ENCODE data around the gene PPP2R3A. TPM values are rescaled to one million over a fixed set of nuclear protein-coding genes. Genes with fewer than 3 reads are reported as not detected.

PPP2R3A gene
- total RNA-seq, 1 donor from 2014 or later, result 10.5 TPM

GRCh38 chr3:135964160-135964955 lies 1.2 kb upstream of the PPP2R3A start:
- peak overlapping the region in 1 of 2 donors; percentile 76 for H3K4me3 ChIP-seq
- intact Hi-C loops (cut with DNase I), result loop anchor here (2.0 to 10.0 kb wide), 3 partner anchors 232 to 1480 kb away; partner anchors contain the start of genes ANAPC13, CEP63, MSL2 and NCK1

GRCh38 chr3:135965129-135965505 lies 411 bp upstream of the PPP2R3A start:
- Histone ChIP-seq H3K36me3 (no peaks in the 10 kb centered on the region), H3K4me1 (peaks cover 0 to 16% of the 10 kb centered on the region in 2 donors), H3K27ac (peak overlapping the region; percentile 94 to 95), H3K9me3 (peaks cover 6% of the 10 kb centered on the region in 2 donors), H3K4me3 (peak overlapping the region; percentile 76 to 92), H3K27me3 (no peaks in the 10 kb centered on the region)
- intact Hi-C loops (cut with DNase I), result loop anchor here (1.0 to 10.0 kb wide), 8 partner anchors 25 to 1480 kb away; partner anchors contain the start of genes ANAPC13, CEP63, MSL2 and NCK1
- no peak for DNase-seq (ENCODE audit: low spot score in 2 of 2)
- TF ChIP-seq CTCF (IDR thresholded peaks at IDR 0.05), result no peak

More at GRCh38 chr3:135964160-135964955, 1.2 kb upstream of the PPP2R3A start:
- H3K9me3 ChIP-seq, result peaks cover 6 to 11% of the 10 kb centered on the region in 2 donors
- no peaks in the 10 kb centered on the region for H3K27me3 ChIP-seq
- H3K36me3 ChIP-seq, result no peaks in the 10 kb centered on the region
- no peak for DNase-seq (ENCODE audit: low spot score in 2 of 2)
- H3K4me1 ChIP-seq, result peaks cover 0 to 16% of the 10 kb centered on the region in 2 donors
- TF ChIP-seq CTCF (IDR thresholded peaks at IDR 0.05), result no peak
- no peak overlapping the region for H3K27ac ChIP-seq

- H3K27ac ChIP-seq, result peak overlapping the region; percentile 94 to 95
- H3K27me3 ChIP-seq, result no peaks in the 10 kb centered on the region
- peaks cover 0 to 16% of the 10 kb centered on the region in 2 donors for H3K4me1 ChIP-seq
- DNase-seq (ENCODE audit: low spot score in 2 of 2), result no peak
- H3K4me3 ChIP-seq, result peak overlapping the region; percentile 76 to 92
- no peaks in the 10 kb centered on the region for H3K9me3 ChIP-seq
- intact Hi-C loops (cut with DNase I), result loop anchor here (2.0 to 10.0 kb wide), 6 partner anchors 49 to 1482 kb away; partner anchors contain the start of genes ANAPC13, CEP63, NCK1 and STAG1
- no peaks in the 10 kb centered on the region for H3K36me3 ChIP-seq
- TF ChIP-seq CTCF (IDR thresholded peaks at IDR 0.05), result no peak
Observed at GRCh38 chr3:135966271-135966961, 888 bp downstream of the PPP2R3A start.

GRCh38 chr3:135966962-135967274 lies 1.4 kb downstream of the PPP2R3A start:
- H3K4me3 ChIP-seq, result peak overlapping the region; percentile 76 to 92
- H3K27ac ChIP-seq, result peak overlapping the region; percentile 94 to 95
- intact Hi-C loops (cut with DNase I), result loop anchor here (2.0 to 10.0 kb wide), 6 partner anchors 50 to 1482 kb away; partner anchors contain the start of genes ANAPC13, CEP63, NCK1 and STAG1
- peaks cover 0 to 16% of the 10 kb centered on the region in 2 donors for H3K4me1 ChIP-seq
- H3K9me3 ChIP-seq, result no peaks in the 10 kb centered on the region
- no peak for TF ChIP-seq CTCF (IDR thresholded peaks at IDR 0.05)
- no peaks in the 10 kb centered on the region for H3K36me3 ChIP-seq
- no peak for DNase-seq (ENCODE audit: low spot score in 2 of 2)
- H3K27me3 ChIP-seq, result no peaks in the 10 kb centered on the region

GRCh38 chr3:135967867-135968266 lies 2.3 kb downstream of the PPP2R3A start:
- no peak for DNase-seq (ENCODE audit: low spot score in 2 of 2)
- Histone ChIP-seq H3K27me3 (no peaks in the 10 kb centered on the region), H3K4me1 (peaks cover 0 to 16% of the 10 kb centered on the region in 2 donors), H3K9me3 (no peaks in the 10 kb centered on the region), H3K36me3 (no peaks in the 10 kb centered on the region), H3K4me3 (peak overlapping the region in 1 of 2 donors; percentile 76), H3K27ac (no peak overlapping the region)
- no peak for TF ChIP-seq CTCF (IDR thresholded peaks at IDR 0.05)
- intact Hi-C loops (cut with DNase I), result loop anchor here (2.0 to 10.0 kb wide), 6 partner anchors 51 to 1483 kb away; partner anchors contain the start of genes ANAPC13, CEP63, NCK1 and STAG1
